ENCODE measurements around the gene OPA1. TPM values are rescaled to one million over a fixed set of nuclear protein-coding genes. Genes with fewer than 3 reads are reported as not detected.

The OPA1 gene
- total and polyA plus RNA-seq, 7 donors: 29.4 to 129 (median 73.4) TPM

DNA sequence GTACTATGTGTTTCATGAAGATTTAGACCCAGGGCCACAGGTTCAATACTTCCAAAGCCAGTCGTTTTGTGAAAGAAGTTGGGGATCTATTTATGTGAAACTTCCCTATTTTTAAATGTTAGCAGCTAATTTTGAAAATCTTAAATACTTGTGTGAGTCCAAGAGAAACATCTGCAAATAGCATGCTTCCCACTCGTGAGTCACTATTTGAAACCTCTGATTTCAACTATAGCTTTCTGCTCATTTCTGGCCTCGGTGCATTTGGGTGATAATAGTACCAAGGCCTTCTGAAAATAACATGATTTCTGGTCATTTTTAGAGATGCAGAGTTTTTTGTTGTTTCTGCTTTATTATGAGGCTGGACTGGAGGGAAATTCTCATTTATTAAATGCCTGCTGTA lies 110.0 kb downstream of the OPA1 start:
- peaks cover 2% of the 10 kb centered on the region for H3K4me1 ChIP-seq
- no peak overlapping the region for H3K27ac ChIP-seq
- DNase-seq: no peak
- no peak overlapping the region for H3K4me3 ChIP-seq
- 70 to 81% (median 74%) methylated on average over 3 of the region's 3 CpGs for WGBS, 3 donors
- H3K27me3 ChIP-seq (ENCODE audit: insufficient read depth in 3 of 3, low read length in 2 of 3): no peaks in the 10 kb centered on the region
- H3K36me3 ChIP-seq (ENCODE audit: insufficient read depth in 1 of 2, low read depth in 1 of 2): peaks cover 0 to 17% of the 10 kb centered on the region in 2 donors
- no peak for ATAC-seq
- intact Hi-C loops (cut with DNase I): no loop called here
- TF ChIP-seq, protein P1, sequence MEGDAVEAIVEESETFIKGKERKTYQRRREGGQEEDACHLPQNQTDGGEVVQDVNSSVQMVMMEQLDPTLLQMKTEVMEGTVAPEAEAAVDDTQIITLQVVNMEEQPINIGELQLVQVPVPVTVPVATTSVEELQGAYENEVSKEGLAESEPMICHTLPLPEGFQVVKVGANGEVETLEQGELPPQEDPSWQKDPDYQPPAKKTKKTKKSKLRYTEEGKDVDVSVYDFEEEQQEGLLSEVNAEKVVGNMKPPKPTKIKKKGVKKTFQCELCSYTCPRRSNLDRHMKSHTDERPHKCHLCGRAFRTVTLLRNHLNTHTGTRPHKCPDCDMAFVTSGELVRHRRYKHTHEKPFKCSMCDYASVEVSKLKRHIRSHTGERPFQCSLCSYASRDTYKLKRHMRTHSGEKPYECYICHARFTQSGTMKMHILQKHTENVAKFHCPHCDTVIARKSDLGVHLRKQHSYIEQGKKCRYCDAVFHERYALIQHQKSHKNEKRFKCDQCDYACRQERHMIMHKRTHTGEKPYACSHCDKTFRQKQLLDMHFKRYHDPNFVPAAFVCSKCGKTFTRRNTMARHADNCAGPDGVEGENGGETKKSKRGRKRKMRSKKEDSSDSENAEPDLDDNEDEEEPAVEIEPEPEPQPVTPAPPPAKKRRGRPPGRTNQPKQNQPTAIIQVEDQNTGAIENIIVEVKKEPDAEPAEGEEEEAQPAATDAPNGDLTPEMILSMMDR (IDR thresholded peaks at IDR 0.05): no peak
- no peaks in the 10 kb centered on the region for H3K9me3 ChIP-seq

DNA sequence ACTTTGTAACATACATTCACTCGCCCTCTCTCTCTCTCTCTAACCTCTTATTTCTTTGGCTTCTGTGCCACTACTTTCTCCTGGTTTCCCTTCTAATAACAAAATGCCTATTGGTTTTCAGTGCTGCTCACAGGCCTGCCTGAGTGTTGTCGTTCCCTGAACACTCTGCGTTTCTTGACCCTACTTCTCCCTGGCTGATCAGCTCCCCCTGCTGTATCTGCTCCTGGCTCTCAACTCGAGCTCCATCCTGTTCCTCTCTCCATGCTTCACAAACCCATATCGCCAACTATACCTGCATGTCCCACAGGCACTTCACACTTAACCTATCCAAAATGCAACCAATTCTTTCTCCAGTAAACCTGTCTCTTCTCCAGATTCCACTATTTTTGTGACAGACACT lies 111.4 kb downstream of the OPA1 start:
- Histone ChIP-seq H3K9me3 (no peaks in the 10 kb centered on the region), H3K27ac (no peak overlapping the region), H3K4me3 (no peak overlapping the region), H3K4me1 (peaks cover 7% of the 10 kb centered on the region), H3K36me3 (ENCODE audit: insufficient read depth in 1 of 2, low read depth in 1 of 2) (peaks cover 0 to 7% of the 10 kb centered on the region in 2 donors), H3K27me3 (ENCODE audit: insufficient read depth in 3 of 3, low read length in 2 of 3) (no peaks in the 10 kb centered on the region)
- intact Hi-C loops (cut with DNase I): no loop called here
- ATAC-seq (no peak), DNase-seq (no peak)
- 58 to 69% (median 65%) methylated on average over 5 of the region's 5 CpGs for WGBS, 3 donors
- TF ChIP-seq, protein P1 (IDR thresholded peaks at IDR 0.05): no peak

DNA sequence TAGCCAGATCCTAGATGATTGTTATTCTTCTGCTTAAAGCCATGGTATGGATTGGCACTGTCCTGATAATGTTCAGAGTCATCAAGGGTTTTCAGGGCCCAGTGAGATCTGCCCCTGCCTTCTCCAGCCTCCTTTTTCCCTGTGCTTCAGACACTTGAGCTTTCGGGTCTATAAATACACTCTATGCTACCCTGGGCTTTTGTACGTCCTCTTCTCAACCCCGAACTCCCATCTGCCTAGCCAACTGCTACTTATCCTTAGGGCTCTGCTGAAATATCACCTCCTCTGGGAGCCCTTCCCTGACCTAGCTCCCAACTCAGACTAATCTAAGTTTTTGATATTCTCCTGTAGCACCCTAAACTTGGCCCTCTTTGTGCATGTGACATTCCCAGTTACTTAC lies 115.3 kb downstream of the OPA1 start:
- 26 to 59% (median 27%) methylated on average over 3 of the region's 3 CpGs for WGBS, 3 donors
- no peaks in the 10 kb centered on the region for H3K27me3 ChIP-seq (ENCODE audit: insufficient read depth in 3 of 3, low read length in 2 of 3)
- no peak overlapping the region for H3K4me3 ChIP-seq
- TF ChIP-seq, protein P1 (IDR thresholded peaks at IDR 0.05): no peak
- intact Hi-C loops (cut with DNase I): no loop called here
- peaks cover 7% of the 10 kb centered on the region for H3K4me1 ChIP-seq
- no peaks in the 10 kb centered on the region for H3K9me3 ChIP-seq
- H3K36me3 ChIP-seq (ENCODE audit: insufficient read depth in 1 of 2, low read depth in 1 of 2): no peaks in the 10 kb centered on the region
- DNase-seq: no peak
- H3K27ac ChIP-seq: no peak overlapping the region
- ATAC-seq: peak in 2 of 4 donors; percentile 52 to 60

DNA sequence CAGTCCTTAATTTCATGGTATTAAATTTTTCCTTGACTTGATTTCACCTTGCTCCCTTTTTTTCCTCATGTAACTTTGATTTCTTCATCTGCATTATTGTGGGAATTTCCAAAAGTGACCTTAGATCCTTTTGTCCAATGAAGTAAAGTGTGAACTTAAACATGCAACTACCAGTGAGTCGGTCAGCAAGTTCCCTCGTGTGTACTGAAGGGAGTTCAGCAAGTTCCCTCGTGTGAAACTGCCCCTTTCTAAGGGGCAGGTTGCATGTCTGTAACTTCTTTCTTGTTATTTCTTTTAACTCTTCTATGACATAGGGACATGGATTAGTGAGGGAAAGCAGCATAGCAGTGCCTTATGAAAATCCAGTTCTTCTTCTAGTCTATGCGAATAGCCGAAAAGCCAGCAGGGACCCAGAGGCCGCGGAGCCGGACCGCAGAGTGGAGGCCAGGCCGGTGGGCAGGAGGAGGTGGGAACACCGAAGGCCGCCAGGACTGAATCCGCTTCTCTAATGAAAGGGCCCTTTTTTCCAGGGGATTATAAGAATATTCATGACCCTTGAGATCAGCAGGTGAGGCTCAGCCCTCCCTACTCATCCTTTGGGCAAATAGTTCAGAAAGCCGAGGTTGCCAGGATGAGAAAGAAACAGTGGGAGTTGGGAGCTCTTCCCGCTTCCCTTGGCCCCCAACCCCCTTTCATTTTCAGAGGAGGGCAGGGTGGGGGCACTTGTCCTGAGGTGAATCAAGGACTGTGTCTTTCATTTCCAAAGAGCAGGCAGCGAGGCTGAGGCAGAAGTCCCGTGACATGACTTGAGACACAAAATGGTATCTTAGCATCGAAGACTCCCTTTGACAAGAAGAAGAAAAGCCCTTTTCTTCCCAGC lies 117.5 kb downstream of the OPA1 start:
- intact Hi-C loops (cut with DNase I): no loop called here
- Histone ChIP-seq H3K27me3 (ENCODE audit: insufficient read depth in 3 of 3, low read length in 2 of 3) (no peaks in the 10 kb centered on the region), H3K36me3 (ENCODE audit: insufficient read depth in 1 of 2, low read depth in 1 of 2) (no peaks in the 10 kb centered on the region), H3K4me1 (peaks cover 7% of the 10 kb centered on the region), H3K4me3 (no peak overlapping the region), H3K27ac (no peak overlapping the region), H3K9me3 (no peaks in the 10 kb centered on the region)
- 75 to 83% (median 80%) methylated on average over 18 of the region's 18 CpGs for WGBS, 3 donors
- TF ChIP-seq, protein P1 (IDR thresholded peaks at IDR 0.05): no peak
- DNase-seq: no peak
- no peak for ATAC-seq

DNA sequence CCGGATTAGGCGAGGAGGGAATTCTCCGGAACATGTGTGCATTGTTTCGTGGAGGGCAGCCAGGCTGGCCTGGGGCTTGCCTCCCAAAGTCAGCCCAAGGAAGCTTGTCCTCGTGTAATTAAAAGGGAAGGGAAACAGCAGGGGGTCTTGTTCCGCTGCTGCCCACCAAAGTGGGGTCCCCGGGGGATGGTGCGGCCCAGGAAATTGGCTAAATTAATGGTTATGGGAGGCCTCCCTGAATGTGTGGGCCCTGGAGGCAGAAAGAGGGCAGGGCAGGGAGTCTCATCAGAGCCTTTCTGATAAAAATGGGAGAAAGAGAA lies 118.1 kb downstream of the OPA1 start:
- Histone ChIP-seq H3K27me3 (ENCODE audit: insufficient read depth in 3 of 3, low read length in 2 of 3) (no peaks in the 10 kb centered on the region), H3K4me1 (peaks cover 7% of the 10 kb centered on the region), H3K27ac (no peak overlapping the region), H3K36me3 (ENCODE audit: insufficient read depth in 1 of 2, low read depth in 1 of 2) (no peaks in the 10 kb centered on the region), H3K9me3 (no peaks in the 10 kb centered on the region), H3K4me3 (no peak overlapping the region)
- ATAC-seq (no peak), DNase-seq (no peak)
- intact Hi-C loops (cut with DNase I): no loop called here
- TF ChIP-seq, protein P1 (IDR thresholded peaks at IDR 0.05): no peak
- 69 to 78% (median 77%) methylated on average over 8 of the region's 8 CpGs for WGBS, 3 donors

All from psoas muscle (tissue), 8 donors.